A549 (cell line): Measurements from ENCODE around the gene CYP24A1. TPM values are rescaled to one million over a fixed set of nuclear protein-coding genes. Genes with fewer than 3 reads are reported as not detected.

Experiments used
- ATAC-seq, 2 experiments: fragments of 200-7000 bp in 1 of 2; fragments of >200 bp in 1 of 2; cut with Nextera tagmentation in 1 of 2; cut with Tn5 transposase in 1 of 2; 3 replicates each; pipeline versions ENCODE4 v1.8.0 to v1.9.1; 2018 to 2020; ENCODE audit warnings: mild to moderate bottlenecking in 1 of 2, moderate library complexity in 1 of 2
- CTCF ChIA-PET: fragments of 300-600 bp; sonication (Branson Sonifier 250); formaldehyde crosslinking; extraction: SDS; loops from one replicate; lab custom pipeline; 2021; ENCODE audit warnings: antibody characterized with exemption, inconsistent platforms; lab: Yijun Ruan, JAX
- POLR2A ChIA-PET: fragments of 350-600 bp; formaldehyde crosslinking; extraction: SDS; loops from one replicate; lab custom pipeline; 2021; ENCODE audit warnings: antibody characterized with exemption, inconsistent platforms; lab: Yijun Ruan, JAX
- DNase-seq, 2 experiments: peaks; one replicate each; pipeline versions ENCODE4 v3.0.0 to v3.0.0-alpha.2; 2011 to 2016; ENCODE audit warnings: low read depth in 1 of 2, low spot score in 1 of 2
- FAIRE-seq: peaks from 2 replicates; lab custom pipeline; 2011; peaks lifted over from hg19 to GRCh38; lab: Jason Lieb, UNC
- H3K27ac ChIP-seq, 2 experiments: fragments of >200 bp; sonication (Bioruptor Twin); formaldehyde crosslinking; 3 replicates each; pipeline ENCODE4 v1.5.1; 2016 to 2017
- H3K4me1 ChIP-seq: fragments of >200 bp; sonication (Bioruptor Twin); formaldehyde crosslinking; 3 replicates; pipeline ENCODE4 v1.6.1; 2016
- H3K4me2 ChIP-seq: fragments of >200 bp; sonication (Bioruptor Twin); formaldehyde crosslinking; 3 replicates; pipeline ENCODE4 v1.6.1; 2016
- H3K4me3 ChIP-seq: fragments of >200 bp; sonication (Bioruptor Twin); formaldehyde crosslinking; 3 replicates; pipeline ENCODE4 v1.5.1; 2016
- H3K9me3 ChIP-seq: fragments of >200 bp; sonication (Bioruptor Twin); formaldehyde crosslinking; 3 replicates; pipeline ENCODE4 v1.6.1; 2016
- BCL3 ChIP-seq: fragments of >200 bp; sonication (Bioruptor Twin); formaldehyde crosslinking; IDR thresholded peaks from 3 replicates; pipeline ENCODE4 v1.6.1; 2016
- BHLHE40 ChIP-seq: IDR thresholded peaks from 2 replicates; pipeline ENCODE4 v1.6.1; 2012; ENCODE audit warnings: low read depth, low read length, inconsistent platforms
- ESRRA ChIP-seq: fragments of 150-350 bp; IDR thresholded peaks from 2 replicates; pipeline ENCODE4 v1.6.1; 2014; ENCODE audit warnings: mild to moderate bottlenecking, low read length, borderline replicate concordance
- FOXS1 ChIP-seq: fragments of 250-450 bp; sonication (Bioruptor Pico); IDR thresholded peaks from 2 replicates; pipeline ENCODE4 v1.5.0; 2020; ENCODE audit warnings: mild to moderate bottlenecking, moderate library complexity
- HEYL ChIP-seq: fragments of 250-450 bp; sonication (Bioruptor Pico); IDR thresholded peaks from 2 replicates; pipeline ENCODE4 v1.8.0; 2021; ENCODE audit warnings: mild to moderate bottlenecking, moderate library complexity
- MYC ChIP-seq: IDR thresholded peaks from 2 replicates; pipeline ENCODE4 v1.6.1; 2012; ENCODE audit warnings: mild to moderate bottlenecking, inconsistent platforms, low read length, improper control_type of control experiment, borderline replicate concordance
- NPAS2 ChIP-seq: fragments of 250-450 bp; sonication (Bioruptor Pico); IDR thresholded peaks from 2 replicates; pipeline ENCODE4 v1.8.0; 2022; ENCODE audit warnings: mild to moderate bottlenecking, moderate library complexity, borderline replicate concordance
- NR3C1 ChIP-seq: fragments of >200 bp; sonication (Bioruptor Twin); formaldehyde crosslinking; IDR thresholded peaks from 3 replicates; pipeline ENCODE4 v1.6.1; 2017
- PBX3 ChIP-seq: IDR thresholded peaks from 2 replicates; pipeline ENCODE4 v1.6.1; 2012
- POLR2A ChIP-seq: IDR thresholded peaks from 2 replicates; pipeline ENCODE4 v1.6.1; 2012; ENCODE audit warnings: mild to moderate bottlenecking, low read length
- RNF2 ChIP-seq: fragments of 200-600 bp; sonication (generic); IDR thresholded peaks from 2 replicates; pipeline ENCODE4 v1.6.1; 2016; ENCODE audit warnings: low read depth, mild to moderate bottlenecking, antibody characterized with exemption, moderate library complexity, borderline replicate concordance
- SMC3 ChIP-seq: fragments of >200 bp; sonication (Bioruptor Twin); formaldehyde crosslinking; IDR thresholded peaks from 3 replicates; pipeline ENCODE4 v1.6.1; 2018; ENCODE audit warnings: inconsistent platforms
- TFCP2L1 ChIP-seq: fragments of 250-450 bp; sonication (Bioruptor Pico); IDR thresholded peaks from 2 replicates; pipeline ENCODE4 v1.5.0; 2021; ENCODE audit warnings: mild to moderate bottlenecking
- ZC3H11A ChIP-seq: fragments of 450-650 bp; IDR thresholded peaks from 2 replicates; pipeline ENCODE4 v1.6.1; 2014; ENCODE audit warnings: antibody characterized with exemption, mild to moderate bottlenecking
- ZFP36 ChIP-seq: fragments of 450-650 bp; IDR thresholded peaks from 2 replicates; pipeline ENCODE4 v1.6.1; 2014; ENCODE audit warnings: borderline replicate concordance; ENCODE audit not compliant: partially characterized antibody
- ZSCAN20 ChIP-seq: fragments of 250-450 bp; sonication (Bioruptor Pico); IDR thresholded peaks from 2 replicates; pipeline ENCODE4 v1.8.0; 2022; ENCODE audit warnings: mild to moderate bottlenecking, moderate library complexity
- WGBS: methylation state at CpG from one replicate; pipeline ENCODE4 v1.1.6; 2017; ENCODE audit errors: missing lambda C conversion rate; 5-methylcytosine and 5-hydroxymethylcytosine counted together
- polyA plus RNA-seq, 4 experiments: library from polyadenylated mRNA; depleted of rRNA in 3 of 4; stranded (reverse); fragments of >200 nt; fragmentation: RNase III in 1 of 4; extraction: RNeasy Plus Mini Kit Qiagen cat#74134 plus additional on column Dnase treatment in 1 of 4; gene quantifications; 2 replicates in 3 of 4; 3 replicates in 1 of 4; pipeline ENCODE4 v1.2.3, GENCODE V29; 2011 to 2017
- TF ChIP-seq, protein P1 (sequence below): fragments of 200-600 bp; sonication (generic); IDR thresholded peaks from 2 replicates; pipeline ENCODE4 v1.6.1; 2016; ENCODE audit warnings: antibody characterized with exemption, mild to moderate bottlenecking, moderate library complexity
- TF ChIP-seq, protein P2 (sequence below): fragments of 250-450 bp; sonication (Bioruptor Pico); IDR thresholded peaks from 2 replicates; pipeline ENCODE4 v1.5.0; 2021; ENCODE audit warnings: mild to moderate bottlenecking, moderate library complexity, borderline replicate concordance
- TF ChIP-seq, protein P3 (sequence below): fragments of 250-450 bp; sonication (Bioruptor Pico); IDR thresholded peaks from 2 replicates; pipeline ENCODE4 v1.5.0; 2020; ENCODE audit warnings: low read depth, mild to moderate bottlenecking, moderate library complexity
- TF ChIP-seq, protein P4 (sequence below): IDR thresholded peaks from 2 replicates; pipeline ENCODE4 v1.6.1; 2012; ENCODE audit warnings: low read depth, borderline replicate concordance

CYP24A1 gene
- polyA plus RNA-seq, 2 of the 4 experiments (the other 2 are of a cell fraction) = 722 to 1,617 TPM

GRCh38 chr20:54133434-54134427 is 40.1 kb downstream of the CYP24A1 start (continued):
- TF ChIP-seq, protein P1, sequence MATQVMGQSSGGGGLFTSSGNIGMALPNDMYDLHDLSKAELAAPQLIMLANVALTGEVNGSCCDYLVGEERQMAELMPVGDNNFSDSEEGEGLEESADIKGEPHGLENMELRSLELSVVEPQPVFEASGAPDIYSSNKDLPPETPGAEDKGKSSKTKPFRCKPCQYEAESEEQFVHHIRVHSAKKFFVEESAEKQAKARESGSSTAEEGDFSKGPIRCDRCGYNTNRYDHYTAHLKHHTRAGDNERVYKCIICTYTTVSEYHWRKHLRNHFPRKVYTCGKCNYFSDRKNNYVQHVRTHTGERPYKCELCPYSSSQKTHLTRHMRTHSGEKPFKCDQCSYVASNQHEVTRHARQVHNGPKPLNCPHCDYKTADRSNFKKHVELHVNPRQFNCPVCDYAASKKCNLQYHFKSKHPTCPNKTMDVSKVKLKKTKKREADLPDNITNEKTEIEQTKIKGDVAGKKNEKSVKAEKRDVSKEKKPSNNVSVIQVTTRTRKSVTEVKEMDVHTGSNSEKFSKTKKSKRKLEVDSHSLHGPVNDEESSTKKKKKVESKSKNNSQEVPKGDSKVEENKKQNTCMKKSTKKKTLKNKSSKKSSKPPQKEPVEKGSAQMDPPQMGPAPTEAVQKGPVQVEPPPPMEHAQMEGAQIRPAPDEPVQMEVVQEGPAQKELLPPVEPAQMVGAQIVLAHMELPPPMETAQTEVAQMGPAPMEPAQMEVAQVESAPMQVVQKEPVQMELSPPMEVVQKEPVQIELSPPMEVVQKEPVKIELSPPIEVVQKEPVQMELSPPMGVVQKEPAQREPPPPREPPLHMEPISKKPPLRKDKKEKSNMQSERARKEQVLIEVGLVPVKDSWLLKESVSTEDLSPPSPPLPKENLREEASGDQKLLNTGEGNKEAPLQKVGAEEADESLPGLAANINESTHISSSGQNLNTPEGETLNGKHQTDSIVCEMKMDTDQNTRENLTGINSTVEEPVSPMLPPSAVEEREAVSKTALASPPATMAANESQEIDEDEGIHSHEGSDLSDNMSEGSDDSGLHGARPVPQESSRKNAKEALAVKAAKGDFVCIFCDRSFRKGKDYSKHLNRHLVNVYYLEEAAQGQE = 0 out of 2 replicates have a peak, but pooled peaks have one; percentile 7
- no peak for TF ChIP-seq HEYL (CRISPR knock-in tag)
- no peak for TF ChIP-seq SMC3
- no peak for TF ChIP-seq ESRRA
- TF ChIP-seq FOXS1 (CRISPR knock-in tag) = peak; percentile 24; the same call in 1 of the 2 replicates
- TF ChIP-seq RNF2 = no peak
- TF ChIP-seq, protein P2, sequence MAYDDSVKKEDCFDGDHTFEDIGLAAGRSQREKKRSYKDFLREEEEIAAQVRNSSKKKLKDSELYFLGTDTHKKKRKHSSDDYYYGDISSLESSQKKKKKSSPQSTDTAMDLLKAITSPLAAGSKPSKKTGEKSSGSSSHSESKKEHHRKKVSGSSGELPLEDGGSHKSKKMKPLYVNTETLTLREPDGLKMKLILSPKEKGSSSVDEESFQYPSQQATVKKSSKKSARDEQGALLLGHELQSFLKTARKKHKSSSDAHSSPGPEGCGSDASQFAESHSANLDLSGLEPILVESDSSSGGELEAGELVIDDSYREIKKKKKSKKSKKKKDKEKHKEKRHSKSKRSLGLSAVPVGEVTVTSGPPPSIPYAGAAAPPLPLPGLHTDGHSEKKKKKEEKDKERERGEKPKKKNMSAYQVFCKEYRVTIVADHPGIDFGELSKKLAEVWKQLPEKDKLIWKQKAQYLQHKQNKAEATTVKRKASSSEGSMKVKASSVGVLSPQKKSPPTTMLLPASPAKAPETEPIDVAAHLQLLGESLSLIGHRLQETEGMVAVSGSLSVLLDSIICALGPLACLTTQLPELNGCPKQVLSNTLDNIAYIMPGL (CRISPR knock-in tag) = no peak
- TF ChIP-seq BHLHE40 = no peak
- TF ChIP-seq NR3C1 = no peak
- no peak for TF ChIP-seq ZSCAN20 (CRISPR knock-in tag)
- TF ChIP-seq NPAS2 (CRISPR knock-in tag) = no peak
- TF ChIP-seq TFCP2L1 (CRISPR knock-in tag) = peak; percentile 69; the same call in 1 of the 2 replicates

DNA sequence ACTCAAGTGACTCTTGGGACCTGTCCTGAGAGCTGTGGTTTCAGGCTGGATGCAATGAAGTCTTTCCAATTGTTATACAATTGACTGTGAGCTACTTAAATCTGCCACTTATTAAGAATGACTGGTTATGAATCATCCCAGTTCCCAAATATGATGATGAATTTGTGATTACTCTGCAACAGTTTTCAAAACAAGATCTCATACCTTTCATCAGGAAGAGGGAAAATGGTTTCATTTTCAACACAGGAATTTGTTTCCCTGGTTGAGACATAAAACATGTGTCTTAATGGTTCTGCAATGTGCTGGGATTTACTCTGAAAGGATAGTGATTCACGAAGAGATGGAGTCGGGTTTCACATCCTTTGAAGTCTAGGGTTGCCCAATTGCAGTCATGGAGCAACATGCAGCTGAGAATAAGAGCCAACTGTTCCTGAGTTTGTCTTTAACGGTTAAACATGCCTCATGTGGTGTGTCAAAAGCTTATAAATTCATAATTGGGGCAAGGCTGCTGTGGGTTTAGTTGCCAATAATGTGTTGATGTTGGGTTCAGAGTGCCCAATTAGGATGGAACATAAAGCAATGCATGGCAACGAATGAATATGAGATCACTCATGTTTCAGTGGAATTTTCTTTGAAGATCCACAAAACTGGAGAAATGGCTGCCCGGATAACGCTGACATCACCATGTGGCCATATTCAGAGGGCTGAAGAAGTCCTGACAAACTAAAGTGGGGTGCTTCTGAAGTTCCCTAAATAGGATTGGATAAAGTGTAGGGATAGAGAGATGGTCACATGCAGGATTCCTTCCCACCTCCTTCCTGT is 41.0 kb downstream of the CYP24A1 start:
- WGBS = 4% methylated on average over 6 of the region's 6 CpGs
- peak; percentile 70 to 96 for DNase-seq
- POLR2A ChIA-PET = interaction anchor here (0.7 to 3.5 kb wide), 15 partner anchors 8 to 67 kb away, joined by 3 to 65 read pairs (median 5); partner anchors contain the start of gene CYP24A1
- Histone ChIP-seq H3K4me1 (peaks cover 49% of the 10 kb centered on the region), H3K27ac (peak overlapping the region; percentile 87 to 96), H3K4me2 (peak overlapping the region; percentile 55), H3K9me3 (peaks cover 33% of the 10 kb centered on the region), H3K4me3 (no peak overlapping the region)
- CTCF ChIA-PET = interaction anchor here (0.6 to 3.6 kb wide), 17 partner anchors 16 to 532 kb away, joined by 3 to 25 read pairs (median 4); partner anchors contain the start of gene PFDN4
- ATAC-seq = peak; percentile 83 to 93
- FAIRE-seq = peak; percentile 93
- TF ChIP-seq, protein P3, sequence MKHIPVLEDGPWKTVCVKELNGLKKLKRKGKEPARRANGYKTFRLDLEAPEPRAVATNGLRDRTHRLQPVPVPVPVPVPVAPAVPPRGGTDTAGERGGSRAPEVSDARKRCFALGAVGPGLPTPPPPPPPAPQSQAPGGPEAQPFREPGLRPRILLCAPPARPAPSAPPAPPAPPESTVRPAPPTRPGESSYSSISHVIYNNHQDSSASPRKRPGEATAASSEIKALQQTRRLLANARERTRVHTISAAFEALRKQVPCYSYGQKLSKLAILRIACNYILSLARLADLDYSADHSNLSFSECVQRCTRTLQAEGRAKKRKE (CRISPR knock-in tag) = peak; percentile 59; the same call in 1 of the 2 replicates
- TF ChIP-seq ZC3H11A (no peak), MYC (no peak), ZFP36 (no peak), PBX3 (peak; percentile 75; the same call in 1 of the 2 replicates), POLR2A (no peak), BCL3 (peak; percentile 97)
- TF ChIP-seq, protein P4, sequence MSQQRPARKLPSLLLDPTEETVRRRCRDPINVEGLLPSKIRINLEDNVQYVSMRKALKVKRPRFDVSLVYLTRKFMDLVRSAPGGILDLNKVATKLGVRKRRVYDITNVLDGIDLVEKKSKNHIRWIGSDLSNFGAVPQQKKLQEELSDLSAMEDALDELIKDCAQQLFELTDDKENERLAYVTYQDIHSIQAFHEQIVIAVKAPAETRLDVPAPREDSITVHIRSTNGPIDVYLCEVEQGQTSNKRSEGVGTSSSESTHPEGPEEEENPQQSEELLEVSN = peak; percentile 63; the same call in 1 of the 2 replicates
- TF ChIP-seq, protein P1 = no peak
